ENCODE results near the gene JAM2. TPM values are rescaled to one million over a fixed set of nuclear protein-coding genes. Genes with fewer than 3 reads are reported as not detected.

The JAM2 gene
- polyA plus RNA-seq, 3 donors = 0.01 TPM; not detected in 2

DNA sequence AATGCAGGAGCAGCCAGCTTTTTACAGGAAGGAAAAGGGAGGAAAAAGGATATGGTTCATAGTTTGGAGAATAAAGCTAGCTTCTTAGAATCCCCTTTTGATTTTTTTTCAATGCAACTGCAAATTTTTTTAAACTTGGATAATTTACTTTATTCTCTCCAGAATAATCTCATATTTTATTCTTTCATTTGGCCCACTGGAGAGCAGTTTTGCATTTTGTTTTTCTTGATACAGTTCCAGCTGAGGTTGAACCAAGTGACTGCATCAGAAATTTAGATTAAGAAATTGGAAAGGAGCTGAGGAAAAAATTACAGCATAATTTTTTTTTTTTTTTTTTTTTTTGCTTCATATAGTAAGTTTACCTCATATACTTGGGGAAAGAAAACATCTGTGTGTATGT, 118.5 kb downstream of the JAM2 start:
- Histone ChIP-seq H3K79me2 (ENCODE audit: insufficient read depth, low read length) (no peaks in the 10 kb centered on the region), H3K4me1 (ENCODE audit: control insufficient read depth in 1 of 2, insufficient read depth in 2 of 2, low read length in 2 of 2) (no peaks in the 10 kb centered on the region), H3K27ac (ENCODE audit: low read depth in 1 of 2, low read length in 2 of 2) (no peak overlapping the region), H3K36me3 (replicated peaks in 1 of 2; ENCODE audit: control insufficient read depth in 1 of 2, insufficient read depth in 2 of 2, low read length in 2 of 2) (peaks cover 84 to 98% of the 10 kb centered on the region in 2 donors), H2AFZ (ENCODE audit: insufficient read depth, low read depth, low read length, poor library complexity, severe bottlenecking) (no peak overlapping the region), H3K4me3 (replicated peaks in 1 of 3; ENCODE audit: low read depth in 2 of 3, low read length in 3 of 3) (no peak overlapping the region), H3K9ac (ENCODE audit: insufficient read depth, low read length, poor library complexity, severe bottlenecking) (no peak overlapping the region), H3K9me3 (replicated peaks in 1 of 2; ENCODE audit: control insufficient read depth in 1 of 2, insufficient read depth in 1 of 2, low read length in 2 of 2) (no peaks in the 10 kb centered on the region), H3K27me3 (ENCODE audit: control insufficient read depth in 2 of 2, insufficient read depth in 2 of 2, low read length in 2 of 2) (no peaks in the 10 kb centered on the region), H4K20me1 (ENCODE audit: insufficient read depth, low read length) (no peaks in the 10 kb centered on the region), H3K4me2 (replicated peaks; ENCODE audit: extremely low read depth, low read length, poor library complexity, severe bottlenecking) (no peak overlapping the region)
- H3K27ac Mint-ChIP-seq = no peak overlapping the region
- H3K4me3 Mint-ChIP-seq = no peak overlapping the region
- peaks cover 8% of the 10 kb centered on the region for H3K4me1 Mint-ChIP-seq
- TF ChIP-seq, protein P1, sequence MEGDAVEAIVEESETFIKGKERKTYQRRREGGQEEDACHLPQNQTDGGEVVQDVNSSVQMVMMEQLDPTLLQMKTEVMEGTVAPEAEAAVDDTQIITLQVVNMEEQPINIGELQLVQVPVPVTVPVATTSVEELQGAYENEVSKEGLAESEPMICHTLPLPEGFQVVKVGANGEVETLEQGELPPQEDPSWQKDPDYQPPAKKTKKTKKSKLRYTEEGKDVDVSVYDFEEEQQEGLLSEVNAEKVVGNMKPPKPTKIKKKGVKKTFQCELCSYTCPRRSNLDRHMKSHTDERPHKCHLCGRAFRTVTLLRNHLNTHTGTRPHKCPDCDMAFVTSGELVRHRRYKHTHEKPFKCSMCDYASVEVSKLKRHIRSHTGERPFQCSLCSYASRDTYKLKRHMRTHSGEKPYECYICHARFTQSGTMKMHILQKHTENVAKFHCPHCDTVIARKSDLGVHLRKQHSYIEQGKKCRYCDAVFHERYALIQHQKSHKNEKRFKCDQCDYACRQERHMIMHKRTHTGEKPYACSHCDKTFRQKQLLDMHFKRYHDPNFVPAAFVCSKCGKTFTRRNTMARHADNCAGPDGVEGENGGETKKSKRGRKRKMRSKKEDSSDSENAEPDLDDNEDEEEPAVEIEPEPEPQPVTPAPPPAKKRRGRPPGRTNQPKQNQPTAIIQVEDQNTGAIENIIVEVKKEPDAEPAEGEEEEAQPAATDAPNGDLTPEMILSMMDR (IDR thresholded peaks at IDR 0.05) = no peak
- intact Hi-C loops (cut with micrococcal nuclease) = no loop called here
- no peaks in the 10 kb centered on the region for H3K27me3 Mint-ChIP-seq (ENCODE audit: low read depth in 3 of 3)
- DNase-seq = no peak
- H3K36me3 Mint-ChIP-seq = peaks cover 75 to 90% of the 10 kb centered on the region in 2 donors
- H3K9me3 Mint-ChIP-seq = no peaks in the 10 kb centered on the region

DNA sequence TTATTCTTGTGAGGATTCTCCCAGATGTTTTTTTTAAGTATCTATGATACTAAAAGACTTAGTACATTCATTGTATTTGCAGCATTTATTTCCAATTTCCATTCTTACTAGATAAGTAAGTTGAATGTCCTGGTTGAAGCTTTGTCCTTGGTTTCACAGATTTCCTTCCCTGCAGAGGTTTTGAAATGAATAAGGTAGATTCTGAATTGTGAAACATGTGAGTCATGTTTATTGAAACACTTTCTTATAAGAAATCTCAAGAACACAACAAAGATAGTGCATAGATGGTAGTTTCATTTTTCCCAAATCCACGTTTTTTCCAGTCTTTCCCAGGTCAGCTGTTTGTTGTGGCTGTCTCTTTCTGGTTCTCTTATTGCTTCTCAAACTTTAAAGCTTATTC, 120.5 kb downstream of the JAM2 start:
- H3K4me1 Mint-ChIP-seq = peaks cover 8% of the 10 kb centered on the region
- H3K27ac Mint-ChIP-seq = peak overlapping the region in 1 of 7 donors; percentile 84
- H3K27ac ChIP-seq (ENCODE audit: low read depth in 1 of 2, low read length in 2 of 2) = no peak overlapping the region
- no peaks in the 10 kb centered on the region for H4K20me1 ChIP-seq (ENCODE audit: insufficient read depth, low read length)
- H3K36me3 Mint-ChIP-seq = peaks cover 76 to 91% of the 10 kb centered on the region in 2 donors
- H3K9me3 ChIP-seq (replicated peaks in 1 of 2; ENCODE audit: control insufficient read depth in 1 of 2, insufficient read depth in 1 of 2, low read length in 2 of 2) = no peaks in the 10 kb centered on the region
- intact Hi-C loops (cut with micrococcal nuclease) = no loop called here
- no peak overlapping the region for H3K9ac ChIP-seq (ENCODE audit: insufficient read depth, low read length, poor library complexity, severe bottlenecking)
- H3K27me3 Mint-ChIP-seq (ENCODE audit: low read depth in 3 of 3) = no peaks in the 10 kb centered on the region
- H3K27me3 ChIP-seq (ENCODE audit: control insufficient read depth in 2 of 2, insufficient read depth in 2 of 2, low read length in 2 of 2) = no peaks in the 10 kb centered on the region
- no peaks in the 10 kb centered on the region for H3K4me1 ChIP-seq (ENCODE audit: control insufficient read depth in 1 of 2, insufficient read depth in 2 of 2, low read length in 2 of 2)
- H3K36me3 ChIP-seq (replicated peaks in 1 of 2; ENCODE audit: control insufficient read depth in 1 of 2, insufficient read depth in 2 of 2, low read length in 2 of 2) = peaks cover 88 to 98% of the 10 kb centered on the region in 2 donors
- TF ChIP-seq, protein P1 (IDR thresholded peaks at IDR 0.05) = no peak
- H3K4me3 Mint-ChIP-seq = no peak overlapping the region
- H3K4me3 ChIP-seq (replicated peaks in 1 of 3; ENCODE audit: low read depth in 2 of 3, low read length in 3 of 3) = no peak overlapping the region
- no peaks in the 10 kb centered on the region for H3K79me2 ChIP-seq (ENCODE audit: insufficient read depth, low read length)
- no peak for DNase-seq
- H2AFZ ChIP-seq (ENCODE audit: insufficient read depth, low read depth, low read length, poor library complexity, severe bottlenecking) = no peak overlapping the region
- H3K4me2 ChIP-seq (replicated peaks; ENCODE audit: extremely low read depth, low read length, poor library complexity, severe bottlenecking) = no peak overlapping the region
- no CpG with 5 or more reads among the region's 1 CpG for WGBS (ENCODE audit: insufficient coverage)
- no peaks in the 10 kb centered on the region for H3K9me3 Mint-ChIP-seq
